K562 (cell line): ENCODE measurements around the gene SFXN3. TPM values are rescaled to one million over a fixed set of nuclear protein-coding genes. Genes with fewer than 3 reads are reported as not detected.

ENCODE experiments used
- BRD4 ChIP-seq: fragments of 200-600 bp; sonication (generic); IDR thresholded peaks from 2 replicates; pipeline ENCODE4 v1.6.1; 2017; ENCODE audit warnings: inconsistent platforms
- CXXC5 ChIP-seq: fragments of 250-450 bp; sonication (Bioruptor Pico); IDR thresholded peaks from 2 replicates; pipeline ENCODE4 v1.8.0; 2022; ENCODE audit warnings: inconsistent platforms, mild to moderate bottlenecking, moderate library complexity
- ESRRA ChIP-seq: fragments of 450-650 bp; IDR thresholded peaks from 2 replicates; pipeline ENCODE4 v1.6.1; 2014; ENCODE audit warnings: low read depth, mild to moderate bottlenecking, moderate library complexity, borderline replicate concordance
- HMGN3 ChIP-seq: IDR thresholded peaks from 2 replicates; pipeline ENCODE4 v1.6.1; 2011; ENCODE audit warnings: borderline replicate concordance, low read depth, mild to moderate bottlenecking, mixed read lengths, low read length; ENCODE audit not compliant: insufficient read length; ENCODE audit errors: extremely low read depth
- MCM5 ChIP-seq: fragments of 450-650 bp; IDR thresholded peaks from 2 replicates; pipeline ENCODE4 v1.6.1; 2016; ENCODE audit warnings: low read depth
- MXI1 ChIP-seq: IDR thresholded peaks from 2 replicates; pipeline ENCODE4 v1.6.1; 2011; ENCODE audit warnings: low read depth, mild to moderate bottlenecking, improper control_type of control experiment, low read length
- MYNN ChIP-seq, 2 experiments: sonication (generic); formaldehyde crosslinking in 1 of 2; IDR thresholded peaks; 2 replicates each; pipeline versions ENCODE4 v1.5.0 to v1.6.1; 2016 to 2020; ENCODE audit warnings: antibody characterized with exemption in 1 of 2, missing genetic modification reagents in 1 of 2
- NBN ChIP-seq: fragments of 450-650 bp; IDR thresholded peaks from 2 replicates; pipeline ENCODE4 v1.6.1; 2016; ENCODE audit warnings: low read depth, mild to moderate bottlenecking
- PML ChIP-seq: IDR thresholded peaks from 2 replicates; pipeline ENCODE4 v1.6.1; 2012; ENCODE audit warnings: low read length, inconsistent platforms
- POLR2AphosphoS5 ChIP-seq: IDR thresholded peaks from 2 replicates; pipeline ENCODE4 v1.6.1; 2011; ENCODE audit warnings: mild to moderate bottlenecking, low read depth, low read length, moderate library complexity; ENCODE audit not compliant: control insufficient read depth, insufficient read depth
- RAD21 ChIP-seq, 2 experiments: fragments of 250-450 bp in 1 of 2; fragments of 450-650 bp in 1 of 2; sonication (Bioruptor Pico) in 1 of 2; formaldehyde crosslinking in 1 of 2; IDR thresholded peaks in 1 of 2; conservative IDR thresholded peaks in 1 of 2; 2 replicates each; pipeline versions ENCODE4 v1.4.0 to v1.8.0; 2020 to 2022; ENCODE audit warnings: mild to moderate bottlenecking in 2 of 2, moderate library complexity in 1 of 2
- TCF3 ChIP-seq: sonication (generic); formaldehyde crosslinking; IDR thresholded peaks from 2 replicates; pipeline ENCODE4 v1.4.0; 2020; ENCODE audit warnings: mild to moderate bottlenecking, missing genetic modification reagents
- TOE1 ChIP-seq, 2 experiments: fragments of 450-650 bp in 1 of 2; sonication (generic) in 1 of 2; formaldehyde crosslinking in 1 of 2; IDR thresholded peaks; 2 replicates each; pipeline versions ENCODE4 v1.7.1 to v1.8.0; 2016 to 2022; ENCODE audit warnings: borderline replicate concordance in 2 of 2, mild to moderate bottlenecking in 2 of 2, antibody characterized with exemption in 1 of 2, inconsistent platforms in 1 of 2, low read depth in 1 of 2, missing genetic modification reagents in 1 of 2, moderate library complexity in 1 of 2
- ZNF140 ChIP-seq: fragments of 250-450 bp; sonication (Bioruptor Pico); IDR thresholded peaks from 2 replicates; pipeline ENCODE4 v1.8.0; 2021; ENCODE audit warnings: moderate library complexity, mild to moderate bottlenecking, inconsistent platforms
- ZNF24 ChIP-seq: fragments of 450-650 bp; IDR thresholded peaks from 2 replicates; pipeline ENCODE4 v1.6.1; 2016
- ZNF780A ChIP-seq: fragments of 250-450 bp; sonication (Bioruptor Pico); IDR thresholded peaks from 2 replicates; pipeline ENCODE4 v1.5.0; 2021; ENCODE audit warnings: mild to moderate bottlenecking
- polyA plus RNA-seq, 8 experiments: library from polyadenylated mRNA; depleted of rRNA in 4 of 8; stranded (reverse) in 5 of 8; unstranded in 3 of 8; fragments of >200 nt; fragmentation: Nextera tagmentation in 2 of 8; fragmentation: Illumina TruSeq in 1 of 8; extraction: Ambion mirVana in 2 of 8; extraction: Trizol in 1 of 8; gene quantifications; 2 replicates each; pipeline versions ENCODE4 v1.2.1 to v1.2.3, GENCODE V29; 2011 to 2014; ENCODE audit warnings: inconsistent platforms in 1 of 8, missing spikeins in 1 of 8
- total RNA-seq, 7 experiments: library from RNA; depleted of rRNA in 6 of 7; stranded (reverse); fragments of >200 nt in 6 of 7; fragmentation: Illumina TruSeq in 2 of 7; extraction: Trizol in 2 of 7; gene quantifications; 2 replicates each; pipeline versions ENCODE4 v1.2.1 to v1.2.3, GENCODE V29; 2011 to 2021; ENCODE audit warnings: low replicate concordance in 1 of 7
- TF ChIP-seq, protein P1 (sequence below): fragments of 250-450 bp; sonication (Bioruptor Pico); IDR thresholded peaks from 2 replicates; pipeline ENCODE4 v1.9.0; 2021; ENCODE audit warnings: mild to moderate bottlenecking, inconsistent platforms
- TF ChIP-seq, protein P2 (sequence below): sonication (generic); formaldehyde crosslinking; IDR thresholded peaks from 2 replicates; pipeline ENCODE4 v1.8.0; 2022; ENCODE audit warnings: mild to moderate bottlenecking, missing genetic modification reagents

SFXN3 gene
- total and polyA plus RNA-seq, 9 of the 15 experiments (the other 6 are each of a cell fraction or from before 2014, with no cell fraction given), result 0.24 to 4.6 (median 0.86) TPM

DNA sequence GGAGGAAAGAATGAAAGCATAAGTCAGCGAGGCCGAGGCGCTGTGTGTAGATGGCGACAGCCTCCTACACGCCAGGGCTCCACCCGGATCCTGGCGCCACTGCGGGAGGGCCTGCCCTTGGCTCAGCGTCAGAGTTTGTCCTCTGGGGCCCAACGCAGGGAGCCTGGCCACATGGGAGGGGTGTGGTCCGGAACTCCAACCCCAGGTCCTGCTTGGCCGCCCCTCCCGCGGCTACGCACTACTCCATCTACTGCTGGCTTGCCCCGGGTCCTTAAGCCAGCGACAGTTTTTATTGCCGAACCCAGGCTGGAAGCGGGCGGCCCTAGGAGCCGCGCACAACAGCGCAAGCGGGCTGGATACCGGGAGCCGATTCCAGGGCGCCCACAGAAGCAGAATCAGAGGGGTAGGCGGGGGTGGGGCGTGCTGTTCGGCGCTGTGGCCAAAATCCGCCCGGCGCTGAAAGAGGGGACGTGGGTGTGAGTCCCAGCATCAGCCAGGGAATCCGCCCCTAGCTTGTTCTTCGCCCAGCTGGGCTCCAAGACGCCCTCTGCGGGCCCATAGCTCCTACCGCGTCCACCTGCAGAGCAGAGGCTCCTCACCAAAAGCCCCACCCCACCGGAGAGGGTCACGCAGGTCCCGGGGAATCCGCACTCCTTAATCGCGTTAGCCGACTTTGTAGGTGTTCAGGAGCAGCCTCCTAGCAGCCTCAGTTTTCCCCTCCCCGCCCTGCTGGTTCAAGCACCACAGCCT, 35.3 kb downstream of the SFXN3 start (continued):
- TF ChIP-seq POLR2AphosphoS5 (peak; percentile 32; the same call in 1 of the 2 replicates), CXXC5 (CRISPR knock-in tag) (peak; percentile 69), ZNF780A (CRISPR knock-in tag) (no peak), MYNN (IDR thresholded peaks at IDR 0.05) (0 out of 2 replicates have a peak, but pooled peaks have one; percentile 17), MYNN (CRISPR knock-in tag; IDR thresholded peaks at IDR 0.05) (no peak), BRD4 (no peak), NBN (peak; percentile 70), TCF3 (0 out of 2 replicates have a peak, but pooled peaks have one; percentile 4), PML (peak; percentile 19; the same call in 1 of the 2 replicates), MXI1 (peak; percentile 64; the same call in 1 of the 2 replicates), RAD21 (CRISPR knock-in tag; conservative IDR thresholded peaks at IDR 0.05 in 1 of 2, IDR thresholded peaks at IDR 0.05 in 1 of 2) (peak; percentile 30 to 70; a peak in 3 of 4 replicates), ZNF140 (CRISPR knock-in tag) (no peak), TOE1 (IDR thresholded peaks at IDR 0.05; ENCODE audit: borderline replicate concordance) (peak; percentile 64; the same call in 1 of the 2 replicates), TOE1 (CRISPR knock-in tag; IDR thresholded peaks at IDR 0.05; ENCODE audit: borderline replicate concordance, low read depth) (no peak), ZNF24 (no peak), MCM5 (no peak), HMGN3 (peak; percentile 88), ESRRA (peak; percentile 91)
- TF ChIP-seq, protein P1, sequence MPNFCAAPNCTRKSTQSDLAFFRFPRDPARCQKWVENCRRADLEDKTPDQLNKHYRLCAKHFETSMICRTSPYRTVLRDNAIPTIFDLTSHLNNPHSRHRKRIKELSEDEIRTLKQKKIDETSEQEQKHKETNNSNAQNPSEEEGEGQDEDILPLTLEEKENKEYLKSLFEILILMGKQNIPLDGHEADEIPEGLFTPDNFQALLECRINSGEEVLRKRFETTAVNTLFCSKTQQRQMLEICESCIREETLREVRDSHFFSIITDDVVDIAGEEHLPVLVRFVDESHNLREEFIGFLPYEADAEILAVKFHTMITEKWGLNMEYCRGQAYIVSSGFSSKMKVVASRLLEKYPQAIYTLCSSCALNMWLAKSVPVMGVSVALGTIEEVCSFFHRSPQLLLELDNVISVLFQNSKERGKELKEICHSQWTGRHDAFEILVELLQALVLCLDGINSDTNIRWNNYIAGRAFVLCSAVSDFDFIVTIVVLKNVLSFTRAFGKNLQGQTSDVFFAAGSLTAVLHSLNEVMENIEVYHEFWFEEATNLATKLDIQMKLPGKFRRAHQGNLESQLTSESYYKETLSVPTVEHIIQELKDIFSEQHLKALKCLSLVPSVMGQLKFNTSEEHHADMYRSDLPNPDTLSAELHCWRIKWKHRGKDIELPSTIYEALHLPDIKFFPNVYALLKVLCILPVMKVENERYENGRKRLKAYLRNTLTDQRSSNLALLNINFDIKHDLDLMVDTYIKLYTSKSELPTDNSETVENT (CRISPR knock-in tag), result 0 out of 2 replicates have a peak, but pooled peaks have one; percentile 26
- TF ChIP-seq, protein P2, sequence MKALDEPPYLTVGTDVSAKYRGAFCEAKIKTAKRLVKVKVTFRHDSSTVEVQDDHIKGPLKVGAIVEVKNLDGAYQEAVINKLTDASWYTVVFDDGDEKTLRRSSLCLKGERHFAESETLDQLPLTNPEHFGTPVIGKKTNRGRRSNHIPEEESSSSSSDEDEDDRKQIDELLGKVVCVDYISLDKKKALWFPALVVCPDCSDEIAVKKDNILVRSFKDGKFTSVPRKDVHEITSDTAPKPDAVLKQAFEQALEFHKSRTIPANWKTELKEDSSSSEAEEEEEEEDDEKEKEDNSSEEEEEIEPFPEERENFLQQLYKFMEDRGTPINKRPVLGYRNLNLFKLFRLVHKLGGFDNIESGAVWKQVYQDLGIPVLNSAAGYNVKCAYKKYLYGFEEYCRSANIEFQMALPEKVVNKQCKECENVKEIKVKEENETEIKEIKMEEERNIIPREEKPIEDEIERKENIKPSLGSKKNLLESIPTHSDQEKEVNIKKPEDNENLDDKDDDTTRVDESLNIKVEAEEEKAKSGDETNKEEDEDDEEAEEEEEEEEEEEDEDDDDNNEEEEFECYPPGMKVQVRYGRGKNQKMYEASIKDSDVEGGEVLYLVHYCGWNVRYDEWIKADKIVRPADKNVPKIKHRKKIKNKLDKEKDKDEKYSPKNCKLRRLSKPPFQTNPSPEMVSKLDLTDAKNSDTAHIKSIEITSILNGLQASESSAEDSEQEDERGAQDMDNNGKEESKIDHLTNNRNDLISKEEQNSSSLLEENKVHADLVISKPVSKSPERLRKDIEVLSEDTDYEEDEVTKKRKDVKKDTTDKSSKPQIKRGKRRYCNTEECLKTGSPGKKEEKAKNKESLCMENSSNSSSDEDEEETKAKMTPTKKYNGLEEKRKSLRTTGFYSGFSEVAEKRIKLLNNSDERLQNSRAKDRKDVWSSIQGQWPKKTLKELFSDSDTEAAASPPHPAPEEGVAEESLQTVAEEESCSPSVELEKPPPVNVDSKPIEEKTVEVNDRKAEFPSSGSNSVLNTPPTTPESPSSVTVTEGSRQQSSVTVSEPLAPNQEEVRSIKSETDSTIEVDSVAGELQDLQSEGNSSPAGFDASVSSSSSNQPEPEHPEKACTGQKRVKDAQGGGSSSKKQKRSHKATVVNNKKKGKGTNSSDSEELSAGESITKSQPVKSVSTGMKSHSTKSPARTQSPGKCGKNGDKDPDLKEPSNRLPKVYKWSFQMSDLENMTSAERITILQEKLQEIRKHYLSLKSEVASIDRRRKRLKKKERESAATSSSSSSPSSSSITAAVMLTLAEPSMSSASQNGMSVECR (CRISPR knock-in tag), result peak; percentile 75
